Measurements from ENCODE around the gene CXCR2. TPM values are rescaled to one million over a fixed set of nuclear protein-coding genes. Genes with fewer than 3 reads are reported as not detected.

The CXCR2 gene
- polyA plus RNA-seq, 2 donors = 12.0 to 23.8 TPM

- H3K9me3 ChIP-seq (ENCODE audit: control insufficient read depth in 2 of 2, insufficient read depth in 1 of 2, low read depth in 1 of 2, low read length in 1 of 2) = no peaks in the 10 kb centered on the region
- no peaks in the 10 kb centered on the region for H3K36me3 ChIP-seq (ENCODE audit: control insufficient read depth in 2 of 2, insufficient read depth in 2 of 2, low read length in 1 of 2)
- WGBS, 2 donors = 65 to 66% methylated on average over 6 of the region's 6 CpGs
- peaks cover 4 to 9% of the 10 kb centered on the region in 2 donors for H3K4me1 ChIP-seq (ENCODE audit: control insufficient read depth in 2 of 2, insufficient read depth in 2 of 2, low read length in 1 of 2)
- H3K27ac ChIP-seq (ENCODE audit: low read depth in 2 of 2, low read length in 1 of 2) = peak overlapping the region; percentile 86 to 94
- peak overlapping the region; percentile 26 to 36 for H3K4me3 ChIP-seq (ENCODE audit: low read depth in 1 of 2, low read length in 2 of 2)
- H3K27me3 ChIP-seq (ENCODE audit: control insufficient read depth in 1 of 2, insufficient read depth in 2 of 2, low read length in 2 of 2) = no peaks in the 10 kb centered on the region
These were observed 3.1 kb downstream of the CXCR2 start for GRCh38 chr2:218128781-218129457.

DNA sequence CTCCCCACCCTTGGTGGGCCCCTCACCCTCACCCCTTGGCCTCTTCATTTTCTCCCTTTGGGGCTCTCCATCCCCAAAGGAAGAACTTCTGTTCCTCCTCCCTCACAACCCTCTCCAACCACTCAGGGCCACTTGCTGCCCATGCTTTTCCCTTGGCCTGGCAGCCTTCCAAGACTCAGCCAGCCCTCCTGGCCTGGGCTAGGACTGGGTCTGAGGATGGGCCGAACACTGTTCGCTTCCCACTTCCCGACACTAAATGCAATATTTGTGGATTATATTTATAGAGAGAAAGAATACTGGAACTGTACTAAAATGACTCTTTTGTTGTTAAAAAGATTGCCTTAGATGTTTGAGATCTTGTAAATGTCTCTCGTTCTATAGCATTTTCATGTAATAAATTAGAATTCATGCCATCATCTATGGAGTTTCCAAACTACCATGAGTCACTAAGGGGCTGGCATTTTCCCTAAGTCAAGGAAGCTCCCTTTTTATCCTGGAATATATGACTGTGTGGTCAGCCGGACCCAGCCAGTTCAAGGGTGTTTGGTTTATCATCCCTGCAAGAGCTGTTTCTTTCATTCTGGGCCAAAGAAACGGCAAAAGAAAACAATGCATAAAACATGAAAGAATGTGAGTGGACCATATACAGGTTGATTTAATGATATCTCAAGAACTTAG is 3.8 kb downstream of the CXCR2 start:
- Histone ChIP-seq H3K36me3 (ENCODE audit: control insufficient read depth in 2 of 2, insufficient read depth in 2 of 2, low read length in 1 of 2) (no peaks in the 10 kb centered on the region), H3K9me3 (ENCODE audit: control insufficient read depth in 2 of 2, insufficient read depth in 1 of 2, low read depth in 1 of 2, low read length in 1 of 2) (no peaks in the 10 kb centered on the region), H3K27ac (ENCODE audit: low read depth in 2 of 2, low read length in 1 of 2) (peak overlapping the region; percentile 86 to 94), H3K27me3 (ENCODE audit: control insufficient read depth in 1 of 2, insufficient read depth in 2 of 2, low read length in 2 of 2) (no peaks in the 10 kb centered on the region), H3K4me3 (ENCODE audit: low read depth in 1 of 2, low read length in 2 of 2) (peak overlapping the region; percentile 26 to 36), H3K4me1 (ENCODE audit: control insufficient read depth in 2 of 2, insufficient read depth in 2 of 2, low read length in 1 of 2) (peaks cover 4 to 9% of the 10 kb centered on the region in 2 donors)
- 72 to 79% methylated on average over 6 of the region's 6 CpGs for WGBS, 2 donors

DNA sequence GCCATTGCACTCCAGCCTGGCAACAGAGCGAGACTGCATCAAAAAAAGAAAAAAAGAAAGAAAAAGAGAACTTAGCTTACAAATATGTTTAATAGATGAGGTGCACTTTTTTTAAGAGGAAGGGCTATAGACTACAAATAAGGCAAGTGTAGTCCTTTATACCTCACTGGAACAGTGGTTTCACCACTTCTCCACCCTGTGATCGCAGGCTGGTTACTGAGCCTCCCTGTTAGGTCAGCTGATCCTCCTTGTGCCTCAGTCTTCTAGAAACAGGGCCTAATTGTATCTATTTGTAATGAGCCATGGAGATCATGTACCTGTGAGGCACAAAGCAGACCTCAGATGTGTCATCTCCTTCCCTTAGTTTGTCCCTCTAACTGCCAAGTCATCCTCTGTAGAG is 4.5 kb downstream of the CXCR2 start:
- no peaks in the 10 kb centered on the region for H3K27me3 ChIP-seq (ENCODE audit: control insufficient read depth in 1 of 2, insufficient read depth in 2 of 2, low read length in 2 of 2)
- H3K9me3 ChIP-seq (ENCODE audit: control insufficient read depth in 2 of 2, insufficient read depth in 1 of 2, low read depth in 1 of 2, low read length in 1 of 2) = no peaks in the 10 kb centered on the region
- WGBS, 2 donors = 86 to 87% methylated on average over 2 of the region's 2 CpGs
- H3K4me3 ChIP-seq (ENCODE audit: low read depth in 1 of 2, low read length in 2 of 2) = no peak overlapping the region
- peaks cover 4 to 9% of the 10 kb centered on the region in 2 donors for H3K4me1 ChIP-seq (ENCODE audit: control insufficient read depth in 2 of 2, insufficient read depth in 2 of 2, low read length in 1 of 2)
- peak overlapping the region; percentile 69 to 89 for H3K27ac ChIP-seq (ENCODE audit: low read depth in 2 of 2, low read length in 1 of 2)
- H3K36me3 ChIP-seq (ENCODE audit: control insufficient read depth in 2 of 2, insufficient read depth in 2 of 2, low read length in 1 of 2) = no peaks in the 10 kb centered on the region

GRCh38 chr2:218130822-218131221 is 5.0 kb downstream of the CXCR2 start:
- Histone ChIP-seq H3K4me1 (ENCODE audit: control insufficient read depth in 2 of 2, insufficient read depth in 2 of 2, low read length in 1 of 2) (peaks cover 4 to 7% of the 10 kb centered on the region in 2 donors), H3K4me3 (ENCODE audit: low read depth in 1 of 2, low read length in 2 of 2) (no peak overlapping the region), H3K36me3 (ENCODE audit: control insufficient read depth in 2 of 2, insufficient read depth in 2 of 2, low read length in 1 of 2) (peaks cover 0 to 4% of the 10 kb centered on the region in 2 donors), H3K27ac (ENCODE audit: low read depth in 2 of 2, low read length in 1 of 2) (peak overlapping the region; percentile 76 to 89), H3K9me3 (ENCODE audit: control insufficient read depth in 2 of 2, insufficient read depth in 1 of 2, low read depth in 1 of 2, low read length in 1 of 2) (no peaks in the 10 kb centered on the region), H3K27me3 (ENCODE audit: control insufficient read depth in 1 of 2, insufficient read depth in 2 of 2, low read length in 2 of 2) (no peaks in the 10 kb centered on the region)

DNA sequence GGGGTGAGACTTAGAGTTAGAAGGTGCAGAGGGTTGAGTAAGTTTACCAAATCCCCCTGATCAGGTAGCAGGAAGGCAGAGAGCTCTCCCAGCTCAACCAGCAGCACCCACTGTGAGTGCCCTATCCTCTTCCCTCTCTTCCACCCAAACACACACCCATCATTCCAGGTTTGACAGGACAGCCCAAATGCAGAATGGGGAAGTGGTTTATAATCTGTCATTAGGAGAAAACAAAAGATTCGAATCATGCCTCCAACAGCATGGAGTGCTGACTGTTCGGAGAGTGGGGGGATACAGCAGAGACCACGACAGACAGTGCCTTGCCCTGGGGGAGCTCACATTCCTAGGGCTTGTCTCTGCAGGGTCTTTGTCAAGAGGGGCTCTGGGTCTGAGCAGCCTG is 11.7 kb downstream of the CXCR2 start:
- Histone ChIP-seq H3K36me3 (ENCODE audit: control insufficient read depth in 2 of 2, insufficient read depth in 2 of 2, low read length in 1 of 2) (peaks cover 0 to 6% of the 10 kb centered on the region in 2 donors), H3K27me3 (ENCODE audit: control insufficient read depth in 1 of 2, insufficient read depth in 2 of 2, low read length in 2 of 2) (no peaks in the 10 kb centered on the region), H3K4me3 (ENCODE audit: low read depth in 1 of 2, low read length in 2 of 2) (no peak overlapping the region), H3K9me3 (ENCODE audit: control insufficient read depth in 2 of 2, insufficient read depth in 1 of 2, low read depth in 1 of 2, low read length in 1 of 2) (no peaks in the 10 kb centered on the region), H3K27ac (ENCODE audit: low read depth in 2 of 2, low read length in 1 of 2) (no peak overlapping the region), H3K4me1 (ENCODE audit: control insufficient read depth in 2 of 2, insufficient read depth in 2 of 2, low read length in 1 of 2) (no peaks in the 10 kb centered on the region)
- 49 to 60% methylated on average over 3 of the region's 3 CpGs for WGBS, 2 donors

- H3K27me3 ChIP-seq (ENCODE audit: control insufficient read depth in 1 of 2, insufficient read depth in 2 of 2, low read length in 2 of 2) = no peaks in the 10 kb centered on the region
- no peak overlapping the region for H3K27ac ChIP-seq (ENCODE audit: low read depth in 2 of 2, low read length in 1 of 2)
- no peak overlapping the region for H3K4me3 ChIP-seq (ENCODE audit: low read depth in 1 of 2, low read length in 2 of 2)
- no peaks in the 10 kb centered on the region for H3K4me1 ChIP-seq (ENCODE audit: control insufficient read depth in 2 of 2, insufficient read depth in 2 of 2, low read length in 1 of 2)
- H3K9me3 ChIP-seq (ENCODE audit: control insufficient read depth in 2 of 2, insufficient read depth in 1 of 2, low read depth in 1 of 2, low read length in 1 of 2) = no peaks in the 10 kb centered on the region
- WGBS, 2 donors = 46 to 59% methylated on average over 4 of the region's 4 CpGs
- peaks cover 0 to 6% of the 10 kb centered on the region in 2 donors for H3K36me3 ChIP-seq (ENCODE audit: control insufficient read depth in 2 of 2, insufficient read depth in 2 of 2, low read length in 1 of 2)
These were observed 12.2 kb downstream of the CXCR2 start for GRCh38 chr2:218138047-218138446.

DNA sequence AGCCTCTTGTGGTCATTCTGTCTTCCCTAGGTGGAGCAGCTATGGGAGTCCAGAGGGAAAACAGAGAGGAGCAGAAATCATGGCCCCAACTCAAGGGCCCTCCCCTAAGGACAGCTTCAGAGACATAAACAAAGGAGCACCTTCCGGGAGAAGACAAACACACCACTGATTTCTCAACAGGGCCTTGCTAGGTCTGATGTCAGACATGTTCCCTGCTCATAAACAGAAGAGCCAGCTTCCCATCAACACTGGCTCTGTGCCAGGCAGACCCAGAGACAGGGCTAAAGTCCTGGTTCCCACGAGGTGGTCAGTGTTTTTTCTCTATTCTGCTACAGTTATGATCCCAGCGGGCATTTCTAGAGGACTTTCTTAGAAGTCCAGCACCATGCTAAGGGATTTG is 19.3 kb downstream of the CXCR2 start:
- Histone ChIP-seq H3K4me1 (ENCODE audit: control insufficient read depth in 2 of 2, insufficient read depth in 2 of 2, low read length in 1 of 2) (no peaks in the 10 kb centered on the region), H3K27me3 (ENCODE audit: control insufficient read depth in 1 of 2, insufficient read depth in 2 of 2, low read length in 2 of 2) (no peaks in the 10 kb centered on the region), H3K27ac (ENCODE audit: low read depth in 2 of 2, low read length in 1 of 2) (no peak overlapping the region), H3K4me3 (ENCODE audit: low read depth in 1 of 2, low read length in 2 of 2) (no peak overlapping the region), H3K36me3 (ENCODE audit: control insufficient read depth in 2 of 2, insufficient read depth in 2 of 2, low read length in 1 of 2) (no peaks in the 10 kb centered on the region), H3K9me3 (ENCODE audit: control insufficient read depth in 2 of 2, insufficient read depth in 1 of 2, low read depth in 1 of 2, low read length in 1 of 2) (peaks cover 0 to 5% of the 10 kb centered on the region in 2 donors)
- 48 to 70% methylated on average over 3 of the region's 3 CpGs for WGBS, 2 donors

DNA sequence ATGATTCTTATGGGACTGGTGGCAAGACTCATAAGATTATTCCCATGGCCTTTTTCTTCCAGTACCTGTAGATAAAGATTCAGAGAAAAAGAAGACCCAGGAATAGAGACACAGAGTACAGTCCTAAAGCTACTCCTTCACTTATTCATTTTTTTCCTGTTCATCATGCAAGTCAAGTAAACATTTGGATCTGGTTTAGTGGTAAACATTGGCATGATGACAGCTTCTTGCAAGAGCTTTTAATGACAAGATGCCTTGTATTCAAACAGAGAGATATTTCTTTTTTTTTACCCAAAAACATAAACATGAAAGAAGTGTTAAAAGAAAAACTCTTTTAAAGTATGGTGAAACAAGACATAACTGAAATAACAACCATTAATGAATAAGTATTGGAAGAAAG is 20.2 kb downstream of the CXCR2 start:
- no peaks in the 10 kb centered on the region for H3K36me3 ChIP-seq (ENCODE audit: control insufficient read depth in 2 of 2, insufficient read depth in 2 of 2, low read length in 1 of 2)
- no peak overlapping the region for H3K27ac ChIP-seq (ENCODE audit: low read depth in 2 of 2, low read length in 1 of 2)

GRCh38 chr2:218149098-218149497 is 23.3 kb downstream of the CXCR2 start:
- WGBS, 2 donors = 72 to 79% methylated on average over 5 of the region's 5 CpGs
- H3K27ac ChIP-seq (ENCODE audit: low read depth in 2 of 2, low read length in 1 of 2) = no peak overlapping the region
- peaks cover 0 to 4% of the 10 kb centered on the region in 2 donors for H3K4me1 ChIP-seq (ENCODE audit: control insufficient read depth in 2 of 2, insufficient read depth in 2 of 2, low read length in 1 of 2)
- H3K27me3 ChIP-seq (ENCODE audit: control insufficient read depth in 1 of 2, insufficient read depth in 2 of 2, low read length in 2 of 2) = no peaks in the 10 kb centered on the region
- H3K36me3 ChIP-seq (ENCODE audit: control insufficient read depth in 2 of 2, insufficient read depth in 2 of 2, low read length in 1 of 2) = no peaks in the 10 kb centered on the region
- H3K4me3 ChIP-seq (ENCODE audit: low read depth in 1 of 2, low read length in 2 of 2) = no peak overlapping the region
- no peaks in the 10 kb centered on the region for H3K9me3 ChIP-seq (ENCODE audit: control insufficient read depth in 2 of 2, insufficient read depth in 1 of 2, low read depth in 1 of 2, low read length in 1 of 2)

More for the DNA sequence above, 20.2 kb downstream of the CXCR2 start:
- H3K4me1 ChIP-seq (ENCODE audit: control insufficient read depth in 2 of 2, insufficient read depth in 2 of 2, low read length in 1 of 2) = no peaks in the 10 kb centered on the region
- H3K9me3 ChIP-seq (ENCODE audit: control insufficient read depth in 2 of 2, insufficient read depth in 1 of 2, low read depth in 1 of 2, low read length in 1 of 2) = peaks cover 0 to 5% of the 10 kb centered on the region in 2 donors
- H3K4me3 ChIP-seq (ENCODE audit: low read depth in 1 of 2, low read length in 2 of 2) = no peak overlapping the region
- H3K27me3 ChIP-seq (ENCODE audit: control insufficient read depth in 1 of 2, insufficient read depth in 2 of 2, low read length in 2 of 2) = no peaks in the 10 kb centered on the region

All from esophagus (tissue), 2 donors.